ENCODE results near the gene IRX3. TPM values are rescaled to one million over a fixed set of nuclear protein-coding genes. Genes with fewer than 3 reads are reported as not detected.

Gene IRX3
- total RNA-seq, 4 donors from 2014 or later: 50.9 to 112 (median 82.7) TPM

GRCh38 chr16:54269461-54269860 lies 17.1 kb downstream of the IRX3 start:
- H3K4me3 ChIP-seq: no peak overlapping the region
- no peaks in the 10 kb centered on the region for H3K36me3 ChIP-seq
- no peak for TF ChIP-seq CTCF (IDR thresholded peaks at IDR 0.05)
- H3K27ac ChIP-seq: no peak overlapping the region
- DNase-seq (ENCODE audit: low spot score in 2 of 2): no peak
- no peaks in the 10 kb centered on the region for H3K27me3 ChIP-seq
- no peaks in the 10 kb centered on the region for H3K9me3 ChIP-seq
- peaks cover 6% of the 10 kb centered on the region for H3K4me1 ChIP-seq

DNA sequence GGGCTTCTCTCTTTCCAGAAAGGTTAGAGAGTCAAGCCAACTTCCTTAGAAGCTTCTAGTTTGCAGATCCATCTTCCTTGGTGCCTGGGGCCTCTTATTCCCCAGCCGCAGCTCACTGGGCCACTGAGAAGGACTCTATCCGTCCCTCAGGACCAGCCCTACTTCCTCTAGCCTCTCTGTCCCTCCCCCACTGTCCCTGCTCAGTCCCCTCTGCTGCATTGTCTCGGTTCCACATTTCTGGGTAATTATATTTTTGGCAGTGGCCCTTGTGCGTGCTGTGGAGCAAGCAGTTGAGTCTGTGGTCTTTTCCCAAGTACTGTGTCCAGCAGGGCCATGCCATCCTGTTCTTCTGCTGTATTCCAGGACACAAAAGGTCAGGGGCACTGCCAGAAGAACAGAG lies 17.8 kb downstream of the IRX3 start:
- no peak overlapping the region for H3K4me3 ChIP-seq
- WGBS: 71% methylated on average over 4 of the region's 4 CpGs
- no peaks in the 10 kb centered on the region for H3K27me3 ChIP-seq
- no peaks in the 10 kb centered on the region for H3K36me3 ChIP-seq
- TF ChIP-seq EP300 (IDR thresholded peaks at IDR 0.05) (no peak), POLR2A (IDR thresholded peaks at IDR 0.05) (no peak), POLR2AphosphoS5 (IDR thresholded peaks at IDR 0.05) (no peak), CTCF (IDR thresholded peaks at IDR 0.05) (no peak)
- no peak overlapping the region for H3K27ac ChIP-seq
- H3K9me3 ChIP-seq: no peaks in the 10 kb centered on the region
- peaks cover 6% of the 10 kb centered on the region for H3K4me1 ChIP-seq
- peak; percentile 34 to 40 for DNase-seq (ENCODE audit: low spot score in 2 of 2)

DNA sequence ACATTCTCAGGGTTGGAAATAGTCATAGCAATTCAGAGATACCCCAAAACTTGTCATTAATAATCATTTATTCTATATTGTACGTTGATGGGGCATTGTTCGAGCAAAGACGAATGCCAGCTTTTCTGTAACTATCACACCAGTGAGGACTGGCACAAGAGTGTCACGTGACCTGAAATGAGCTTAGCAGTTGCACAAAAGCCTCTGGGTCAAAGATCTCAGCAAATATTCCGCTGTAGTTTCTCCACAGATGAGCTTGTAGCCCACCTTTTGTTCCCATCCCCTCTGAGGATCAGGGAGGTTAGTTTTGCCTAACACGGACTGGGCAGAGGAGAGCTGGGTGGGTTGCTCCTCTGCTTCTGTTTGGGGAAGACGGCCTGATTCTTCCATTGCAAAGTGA lies 18.2 kb downstream of the IRX3 start:
- Histone ChIP-seq H3K4me1 (peaks cover 6% of the 10 kb centered on the region), H3K27me3 (no peaks in the 10 kb centered on the region), H3K4me3 (no peak overlapping the region), H3K9me3 (no peaks in the 10 kb centered on the region), H3K27ac (no peak overlapping the region), H3K36me3 (no peaks in the 10 kb centered on the region)
- 89% methylated on average over 7 of the region's 7 CpGs for WGBS
- DNase-seq (ENCODE audit: low spot score in 2 of 2): peak; percentile 10 to 37
- no peak for TF ChIP-seq CTCF (IDR thresholded peaks at IDR 0.05)
- TF ChIP-seq POLR2AphosphoS5 (IDR thresholded peaks at IDR 0.05): no peak
- no peak for TF ChIP-seq POLR2A (IDR thresholded peaks at IDR 0.05)
- TF ChIP-seq EP300 (IDR thresholded peaks at IDR 0.05): no peak

- Histone ChIP-seq H3K4me3 (no peak overlapping the region), H3K27ac (peak overlapping the region; percentile 49), H3K36me3 (no peaks in the 10 kb centered on the region), H3K4me1 (peaks cover 6% of the 10 kb centered on the region), H3K27me3 (no peaks in the 10 kb centered on the region), H3K9me3 (no peaks in the 10 kb centered on the region)
- DNase-seq (ENCODE audit: low spot score in 2 of 2): peak; percentile 60
- WGBS: 59% methylated on average over 4 of the region's 4 CpGs
- no peak for TF ChIP-seq EP300 (IDR thresholded peaks at IDR 0.05)
- peak; percentile 9 to 70 (median 66) for TF ChIP-seq POLR2AphosphoS5 (IDR thresholded peaks at IDR 0.05)
Measured at GRCh38 chr16:54266363-54266955, 20.1 kb downstream of the IRX3 start.

GRCh38 chr16:54265575-54266107 lies 20.9 kb downstream of the IRX3 start:
- Histone ChIP-seq H3K36me3 (no peaks in the 10 kb centered on the region), H3K9me3 (no peaks in the 10 kb centered on the region), H3K4me3 (no peak overlapping the region), H3K27ac (peak overlapping the region; percentile 49), H3K27me3 (no peaks in the 10 kb centered on the region), H3K4me1 (peaks cover 6% of the 10 kb centered on the region)
- TF ChIP-seq CTCF (IDR thresholded peaks at IDR 0.05): no peak
- TF ChIP-seq POLR2A (IDR thresholded peaks at IDR 0.05): no peak
- TF ChIP-seq POLR2AphosphoS5 (IDR thresholded peaks at IDR 0.05): no peak
- no peak for TF ChIP-seq EP300 (IDR thresholded peaks at IDR 0.05)
- peak; percentile 39 to 45 for DNase-seq (ENCODE audit: low spot score in 2 of 2)
- 80% methylated on average over 7 of the region's 7 CpGs for WGBS

DNA sequence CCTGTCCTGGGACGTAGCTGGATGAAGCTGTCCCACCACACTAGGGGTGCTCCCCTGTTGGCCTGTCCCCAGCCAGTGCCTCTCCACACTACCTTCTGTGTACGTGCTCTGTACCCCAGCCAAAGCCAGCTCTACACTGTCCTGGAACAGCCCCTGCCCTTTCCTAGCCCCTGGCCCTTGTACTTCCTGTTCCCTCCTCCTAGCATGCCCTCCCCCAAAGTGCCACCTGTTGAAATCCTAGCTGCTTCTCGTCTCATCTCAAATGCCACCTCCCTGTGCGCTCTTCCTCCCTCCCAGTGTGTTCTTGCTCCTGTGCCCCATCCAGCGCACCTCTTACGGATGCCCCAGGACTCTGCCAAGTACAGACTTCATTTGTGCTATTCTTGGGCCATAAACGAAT lies 33.5 kb downstream of the IRX3 start:
- TF ChIP-seq CTCF (IDR thresholded peaks at IDR 0.05) (no peak), POLR2A (IDR thresholded peaks at IDR 0.05) (no peak), EP300 (IDR thresholded peaks at IDR 0.05) (no peak), POLR2AphosphoS5 (IDR thresholded peaks at IDR 0.05) (no peak)
- Histone ChIP-seq H3K9me3 (no peaks in the 10 kb centered on the region), H3K27ac (no peak overlapping the region), H3K36me3 (no peaks in the 10 kb centered on the region), H3K27me3 (no peaks in the 10 kb centered on the region), H3K4me1 (peaks cover 10% of the 10 kb centered on the region), H3K4me3 (no peak overlapping the region)
- WGBS: 75% methylated on average over 7 of the region's 7 CpGs
- peak in 1 of 2 donors; percentile 43 for DNase-seq (ENCODE audit: low spot score in 2 of 2)
